ENCODE data around the gene DENND6B.
"Not testable (repeated sequence)": the region's sequence is repeated elsewhere in the genome, so short reads cannot be mapped to it uniquely, and the experiment has no call there.

DENND6B gene

GRCh38 chr22:50273352-50273751 lies 53.5 kb downstream of the DENND6B start:
- DNase-seq (ENCODE audit: low read depth, low spot score): not testable (repeated sequence)

- DNase-seq (ENCODE audit: low read depth, low spot score): no peak
These were observed 54.6 kb downstream of the DENND6B start for GRCh38 chr22:50272044-50272802.

- DNase-seq (ENCODE audit: low read depth, low spot score): no peak
These were observed 55.3 kb downstream of the DENND6B start for GRCh38 chr22:50271519-50271970.

- DNase-seq (ENCODE audit: low read depth, low spot score): no peak
These were observed 56.0 kb downstream of the DENND6B start for GRCh38 chr22:50270666-50271394.

- DNase-seq (ENCODE audit: low read depth, low spot score): no peak
These were observed 56.7 kb downstream of the DENND6B start, which contains the start of gene MAPK11 for GRCh38 chr22:50269970-50270665. TSS of gene MAPK11 (minus strand) at chr22:50270380. CDS start at chr22:50270292, 88 bp downstream.

- DNase-seq (ENCODE audit: low read depth, low spot score): no peak
These were observed 57.2 kb downstream of the DENND6B start for GRCh38 chr22:50269573-50269969.

- no peak for DNase-seq (ENCODE audit: low read depth, low spot score)
These were observed 58.1 kb downstream of the DENND6B start for GRCh38 chr22:50268655-50269113.

- DNase-seq (ENCODE audit: low read depth, low spot score): no peak
These were observed 59.0 kb downstream of the DENND6B start for GRCh38 chr22:50267591-50268390.

GRCh38 chr22:50266994-50267393 lies 59.8 kb downstream of the DENND6B start:
- no peak for DNase-seq (ENCODE audit: low read depth, low spot score)

- no peak for DNase-seq (ENCODE audit: low read depth, low spot score)
These were observed 61.7 kb downstream of the DENND6B start for GRCh38 chr22:50264946-50265669.

GRCh38 chr22:50264104-50264745 lies 62.6 kb downstream of the DENND6B start:
- no peak for DNase-seq (ENCODE audit: low read depth, low spot score)

- no peak for DNase-seq (ENCODE audit: low read depth, low spot score)
These were observed 63.7 kb downstream of the DENND6B start for GRCh38 chr22:50262973-50263617.

GRCh38 chr22:50262460-50262911 lies 64.3 kb downstream of the DENND6B start:
- no peak for DNase-seq (ENCODE audit: low read depth, low spot score)

- no peak for DNase-seq (ENCODE audit: low read depth, low spot score)
These were observed 65.0 kb downstream of the DENND6B start, which contains the start of gene MAPK12 for GRCh38 chr22:50261615-50262459. TSS of gene MAPK12 (minus strand) at chr22:50261683. CDS start at chr22:50261509, 174 bp downstream.

- no peak for DNase-seq (ENCODE audit: low read depth, low spot score)
These were observed 65.8 kb downstream of the DENND6B start for GRCh38 chr22:50260801-50261614.

GRCh38 chr22:50260434-50260800 lies 66.4 kb downstream of the DENND6B start:
- DNase-seq (ENCODE audit: low read depth, low spot score): no peak

GRCh38 chr22:50259302-50259701 lies 67.5 kb downstream of the DENND6B start:
- DNase-seq (ENCODE audit: low read depth, low spot score): no peak

All from brain pericyte (primary cell).